Activated T-cell treated with anti-CD3 and anti-CD28 coated beads, Interleukin-2, amount 50 U/mL, for 24 hours (primary cell): Measurements from ENCODE around the gene ZMAT5.

ENCODE experiments used
- DNase-seq: peaks from one replicate; pipeline ENCODE4 v3.0.0-alpha.2; 2020
- H3K27ac Mint-ChIP-seq: 2 replicates; pipeline ENCODE4 v1.8.0; 2020; ENCODE audit warnings: mild to moderate bottlenecking, mixed read lengths
- H3K27me3 Mint-ChIP-seq: 2 replicates; pipeline ENCODE4 v1.8.0; 2020; ENCODE audit warnings: mixed read lengths
- H3K36me3 Mint-ChIP-seq: 2 replicates; pipeline ENCODE4 v1.8.0; 2020; ENCODE audit warnings: low read depth, mixed read lengths
- H3K4me1 Mint-ChIP-seq: 2 replicates; pipeline ENCODE4 v1.8.0; 2020; ENCODE audit warnings: low read depth, mixed read lengths
- H3K4me3 Mint-ChIP-seq: 2 replicates; pipeline ENCODE4 v1.8.0; 2020; ENCODE audit warnings: mild to moderate bottlenecking, moderate library complexity, mixed read lengths
- H3K9me3 Mint-ChIP-seq: 2 replicates; pipeline ENCODE4 v1.8.0; 2020; ENCODE audit warnings: mixed read lengths

ZMAT5 gene

GRCh38 chr22:29751669-29752068 lies 15.1 kb downstream of the ZMAT5 start:
- peaks cover 16% of the 10 kb centered on the region for H3K4me1 Mint-ChIP-seq
- peak overlapping the region; percentile 86 for H3K27ac Mint-ChIP-seq
- no peaks in the 10 kb centered on the region for H3K27me3 Mint-ChIP-seq
- DNase-seq, result no peak
- H3K36me3 Mint-ChIP-seq, result peaks cover 30% of the 10 kb centered on the region
- no peaks in the 10 kb centered on the region for H3K9me3 Mint-ChIP-seq
- H3K4me3 Mint-ChIP-seq, result no peak overlapping the region

GRCh38 chr22:29750559-29751538 lies 16.0 kb downstream of the ZMAT5 start:
- H3K27ac Mint-ChIP-seq, result peak overlapping the region; percentile 86
- H3K27me3 Mint-ChIP-seq, result no peaks in the 10 kb centered on the region
- no peak for DNase-seq

GRCh38 chr22:29750029-29750428 lies 16.8 kb downstream of the ZMAT5 start:
- H3K4me1 Mint-ChIP-seq, result peaks cover 16% of the 10 kb centered on the region
- peaks cover 36% of the 10 kb centered on the region for H3K36me3 Mint-ChIP-seq
- no peaks in the 10 kb centered on the region for H3K9me3 Mint-ChIP-seq
- H3K27ac Mint-ChIP-seq, result peak overlapping the region; percentile 86
- no peak overlapping the region for H3K4me3 Mint-ChIP-seq
- H3K27me3 Mint-ChIP-seq, result no peaks in the 10 kb centered on the region
- DNase-seq, result no peak

More at GRCh38 chr22:29750559-29751538, 16.0 kb downstream of the ZMAT5 start:
- no peak overlapping the region for H3K4me3 Mint-ChIP-seq
- peaks cover 32% of the 10 kb centered on the region for H3K36me3 Mint-ChIP-seq
- H3K4me1 Mint-ChIP-seq, result peaks cover 16% of the 10 kb centered on the region
- no peaks in the 10 kb centered on the region for H3K9me3 Mint-ChIP-seq

DNA sequence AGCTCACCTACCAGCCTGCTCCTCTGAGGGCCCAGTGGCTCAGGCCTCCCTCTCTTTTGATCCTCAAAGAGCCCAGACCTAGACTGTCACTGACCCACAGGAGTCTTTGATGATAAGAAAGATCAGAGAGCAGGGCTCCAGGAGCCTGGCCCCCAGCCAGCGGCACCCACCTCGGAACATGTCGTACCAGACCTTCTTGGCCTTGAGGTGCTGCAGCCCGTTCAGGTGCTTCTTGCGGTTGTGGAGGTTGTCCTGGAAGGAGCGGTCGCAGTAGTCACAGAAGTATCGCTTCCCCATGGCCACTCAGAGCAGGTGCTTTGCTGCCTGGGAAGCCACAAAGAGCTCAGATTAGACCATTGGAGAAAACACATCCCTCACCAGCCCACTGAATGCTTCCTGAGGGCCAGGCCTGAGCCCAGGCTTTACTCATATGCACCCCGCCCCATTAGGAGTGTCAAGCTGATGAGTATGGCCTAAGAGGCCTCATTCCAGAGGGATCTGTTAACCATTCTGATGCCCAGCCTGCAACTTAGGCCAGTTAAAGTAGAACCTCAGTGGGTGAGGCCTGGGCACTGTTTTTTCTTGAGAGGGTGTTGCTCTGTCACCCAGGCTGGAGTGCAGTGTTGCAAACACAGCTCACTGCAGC lies 18.4 kb downstream of the ZMAT5 start:
- no peak overlapping the region for H3K4me3 Mint-ChIP-seq
- H3K27ac Mint-ChIP-seq, result no peak overlapping the region
- peaks cover 36% of the 10 kb centered on the region for H3K36me3 Mint-ChIP-seq
- H3K4me1 Mint-ChIP-seq, result peaks cover 16% of the 10 kb centered on the region
- no peak for DNase-seq
- no peaks in the 10 kb centered on the region for H3K27me3 Mint-ChIP-seq
- no peaks in the 10 kb centered on the region for H3K9me3 Mint-ChIP-seq

GRCh38 chr22:29747832-29748231 lies 19.0 kb downstream of the ZMAT5 start:
- DNase-seq, result no peak
- Mint-ChIP-seq H3K27me3 (no peaks in the 10 kb centered on the region), H3K27ac (no peak overlapping the region), H3K4me3 (no peak overlapping the region), H3K9me3 (no peaks in the 10 kb centered on the region), H3K36me3 (peaks cover 36% of the 10 kb centered on the region), H3K4me1 (peaks cover 16% of the 10 kb centered on the region)

- Mint-ChIP-seq H3K9me3 (no peaks in the 10 kb centered on the region), H3K27ac (no peak overlapping the region), H3K4me1 (no peaks in the 10 kb centered on the region), H3K36me3 (peaks cover 47% of the 10 kb centered on the region), H3K4me3 (no peak overlapping the region), H3K27me3 (no peaks in the 10 kb centered on the region)
- no peak for DNase-seq
These were observed 21.9 kb downstream of the ZMAT5 start for GRCh38 chr22:29744902-29745301.

- no peak for DNase-seq
- H3K36me3 Mint-ChIP-seq, result peaks cover 45% of the 10 kb centered on the region
- H3K27ac Mint-ChIP-seq, result no peak overlapping the region
- no peaks in the 10 kb centered on the region for H3K9me3 Mint-ChIP-seq
- no peaks in the 10 kb centered on the region for H3K27me3 Mint-ChIP-seq
- no peak overlapping the region for H3K4me3 Mint-ChIP-seq
- no peaks in the 10 kb centered on the region for H3K4me1 Mint-ChIP-seq
These were observed 24.5 kb downstream of the ZMAT5 start for GRCh38 chr22:29742326-29742725.

- no peak for DNase-seq
- Mint-ChIP-seq H3K36me3 (peaks cover 44% of the 10 kb centered on the region), H3K27ac (no peak overlapping the region), H3K4me3 (no peak overlapping the region), H3K27me3 (no peaks in the 10 kb centered on the region), H3K9me3 (no peaks in the 10 kb centered on the region), H3K4me1 (no peaks in the 10 kb centered on the region)
These were observed 24.9 kb downstream of the ZMAT5 start for GRCh38 chr22:29741926-29742325.

DNA sequence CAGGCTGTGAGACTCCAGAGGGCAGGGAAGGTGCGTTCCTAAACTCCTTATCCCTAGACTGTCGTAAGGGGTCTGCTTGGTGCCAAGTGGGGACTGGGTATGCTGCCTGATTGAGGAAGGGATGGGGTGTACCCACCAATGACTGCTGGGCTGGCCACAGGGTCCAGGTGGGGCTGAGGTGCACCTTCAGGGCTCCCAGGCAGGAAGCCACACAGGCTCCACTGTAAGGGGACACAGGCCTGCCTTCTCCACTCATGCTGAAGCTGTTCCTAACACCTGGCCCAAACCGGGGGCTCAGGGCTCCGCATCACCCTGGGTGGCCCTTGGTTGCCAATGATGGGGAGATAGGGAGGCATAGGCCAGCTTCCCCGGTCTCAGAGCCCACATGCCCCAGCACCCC lies 26.6 kb downstream of the ZMAT5 start:
- Mint-ChIP-seq H3K27me3 (no peaks in the 10 kb centered on the region), H3K9me3 (no peaks in the 10 kb centered on the region), H3K4me3 (no peak overlapping the region), H3K27ac (no peak overlapping the region), H3K36me3 (peaks cover 38% of the 10 kb centered on the region), H3K4me1 (no peaks in the 10 kb centered on the region)
- no peak for DNase-seq

GRCh38 chr22:29739346-29739875 lies 27.4 kb downstream of the ZMAT5 start:
- H3K4me1 Mint-ChIP-seq, result no peaks in the 10 kb centered on the region
- H3K27me3 Mint-ChIP-seq, result no peaks in the 10 kb centered on the region
- H3K36me3 Mint-ChIP-seq, result peaks cover 39% of the 10 kb centered on the region
- no peak overlapping the region for H3K4me3 Mint-ChIP-seq
- DNase-seq, result no peak
- H3K27ac Mint-ChIP-seq, result no peak overlapping the region
- no peaks in the 10 kb centered on the region for H3K9me3 Mint-ChIP-seq

- Mint-ChIP-seq H3K27me3 (no peaks in the 10 kb centered on the region), H3K9me3 (no peaks in the 10 kb centered on the region), H3K4me3 (no peak overlapping the region), H3K36me3 (peaks cover 46% of the 10 kb centered on the region), H3K27ac (no peak overlapping the region), H3K4me1 (no peaks in the 10 kb centered on the region)
- DNase-seq, result no peak
These were observed 28.5 kb downstream of the ZMAT5 start for GRCh38 chr22:29738118-29738815.

- no peaks in the 10 kb centered on the region for H3K9me3 Mint-ChIP-seq
- DNase-seq, result no peak
- no peak overlapping the region for H3K4me3 Mint-ChIP-seq
- H3K27ac Mint-ChIP-seq, result no peak overlapping the region
- H3K4me1 Mint-ChIP-seq, result no peaks in the 10 kb centered on the region
- peaks cover 46% of the 10 kb centered on the region for H3K36me3 Mint-ChIP-seq
- no peaks in the 10 kb centered on the region for H3K27me3 Mint-ChIP-seq
These were observed 29.3 kb downstream of the ZMAT5 start for GRCh38 chr22:29737251-29738117.

GRCh38 chr22:29735416-29735815 lies 31.4 kb downstream of the ZMAT5 start:
- H3K36me3 Mint-ChIP-seq, result peaks cover 36% of the 10 kb centered on the region
- H3K4me3 Mint-ChIP-seq, result no peak overlapping the region
- no peak for DNase-seq
- no peaks in the 10 kb centered on the region for H3K27me3 Mint-ChIP-seq
- H3K4me1 Mint-ChIP-seq, result no peaks in the 10 kb centered on the region
- H3K9me3 Mint-ChIP-seq, result no peaks in the 10 kb centered on the region
- H3K27ac Mint-ChIP-seq, result no peak overlapping the region

DNA sequence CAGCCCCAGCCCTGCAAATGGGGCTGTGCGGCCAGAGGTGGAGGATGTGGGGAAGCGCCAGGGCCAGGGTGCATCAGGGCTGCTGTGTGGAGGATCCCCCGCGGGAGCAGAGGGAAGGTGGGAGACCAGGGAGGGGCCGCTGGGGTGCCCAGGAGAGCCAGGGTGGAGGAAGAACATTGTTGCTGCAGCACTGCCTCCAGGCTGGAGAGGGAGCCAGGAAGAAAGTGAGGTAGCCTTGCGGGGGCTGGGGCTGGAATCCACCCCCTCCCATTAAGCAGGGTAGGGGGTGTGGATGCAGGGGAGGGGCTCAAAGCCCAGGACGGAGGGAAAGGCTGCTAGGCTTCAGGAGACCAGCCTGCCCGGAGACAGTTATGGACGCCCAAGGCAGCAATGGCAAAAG lies 32.0 kb downstream of the ZMAT5 start:
- Mint-ChIP-seq H3K27ac (no peak overlapping the region), H3K4me1 (no peaks in the 10 kb centered on the region), H3K36me3 (peaks cover 33% of the 10 kb centered on the region), H3K9me3 (no peaks in the 10 kb centered on the region), H3K27me3 (no peaks in the 10 kb centered on the region), H3K4me3 (no peak overlapping the region)
- no peak for DNase-seq
